HL-60/S4 treated with phorbol 12-myristate 13-acetate at 8.2 ng/mL for 4 days and 3 days (cell line): Measurements from ENCODE around the gene OR2J1.
"Not testable (repeated sequence)": the region's sequence is repeated elsewhere in the genome, so short reads cannot be mapped to it uniquely, and the experiment has no call there.

Experiments used
- in situ Hi-C: fragments of 300-500 bp; cut with MboI; formaldehyde crosslinking; loops from 2 replicates; pipeline ENCODE4 v1.15.0; 2022; ENCODE audit warnings: low sequenced_read_pairs

OR2J1 gene

DNA sequence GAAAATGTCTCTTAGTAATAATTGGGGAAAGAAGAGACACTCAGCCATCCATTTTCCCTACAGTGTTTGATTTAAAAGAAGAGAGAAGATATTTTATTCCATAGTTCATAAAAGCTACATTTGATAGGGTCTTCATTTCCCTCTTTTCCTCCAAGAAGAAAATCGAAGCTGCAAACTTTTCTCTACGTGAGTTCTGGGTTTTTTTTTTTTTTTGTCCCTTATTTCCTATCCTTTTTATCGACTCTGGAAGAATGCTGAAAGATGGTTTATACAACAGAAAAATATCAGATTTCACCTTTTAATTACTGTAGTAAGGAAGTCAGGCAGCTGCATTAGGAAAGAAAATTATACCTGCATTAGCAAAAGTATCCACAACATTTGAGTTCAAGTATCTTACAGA is at the start of gene OR2J1:
TSS of gene OR2J1 (plus strand) at position 301 of the 400 bp plus-strand sequence. CDS start 1,453 bp downstream, outside the sequence.
- in situ Hi-C loops: no loop called here

GRCh38 chr6:29051680-29052079 is 47.6 kb upstream of the OR2J1 start:
- in situ Hi-C loops: no loop called here

DNA sequence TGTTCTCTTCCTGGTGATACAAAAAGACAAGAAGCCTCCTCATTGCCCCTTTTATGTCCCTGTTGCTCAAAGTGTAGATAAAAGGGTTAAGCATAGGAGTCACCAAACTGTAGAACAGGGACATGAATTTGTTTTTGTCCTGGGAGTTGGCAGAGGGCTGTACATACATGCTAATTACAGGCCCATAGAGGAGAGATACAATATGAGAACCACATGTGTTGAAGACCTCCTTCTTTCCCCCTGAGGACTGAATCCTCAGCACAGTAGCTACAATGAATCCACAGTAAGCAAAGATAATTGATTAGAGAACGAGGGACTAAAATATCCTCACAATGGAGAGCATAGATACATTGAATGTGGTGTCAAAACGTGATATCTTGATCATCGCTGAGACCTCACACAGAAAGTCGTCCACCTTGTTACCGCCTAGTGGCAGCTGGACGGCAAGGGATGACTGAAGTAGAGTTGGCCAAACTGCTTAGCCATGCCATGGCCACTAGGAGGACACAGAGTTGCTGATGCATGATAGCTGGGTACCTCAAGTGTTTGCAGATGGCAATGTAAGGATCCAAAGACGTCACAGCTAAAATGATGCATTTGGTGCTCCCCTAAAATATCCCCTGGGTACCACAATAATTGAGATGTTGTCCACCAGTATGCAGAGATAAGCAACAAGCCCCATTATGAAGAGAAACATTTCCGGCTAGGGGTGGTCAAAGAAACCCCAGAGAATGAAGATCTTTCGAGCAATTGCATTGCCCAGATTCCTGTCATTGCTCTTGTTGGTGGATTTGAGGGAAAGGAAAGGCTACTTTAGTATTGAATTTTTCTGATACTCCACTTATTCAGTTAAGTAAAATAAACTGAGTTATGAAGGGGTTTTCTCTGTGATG is 27.2 kb upstream of the OR2J1 start:
- in situ Hi-C loops: no loop called here

DNA sequence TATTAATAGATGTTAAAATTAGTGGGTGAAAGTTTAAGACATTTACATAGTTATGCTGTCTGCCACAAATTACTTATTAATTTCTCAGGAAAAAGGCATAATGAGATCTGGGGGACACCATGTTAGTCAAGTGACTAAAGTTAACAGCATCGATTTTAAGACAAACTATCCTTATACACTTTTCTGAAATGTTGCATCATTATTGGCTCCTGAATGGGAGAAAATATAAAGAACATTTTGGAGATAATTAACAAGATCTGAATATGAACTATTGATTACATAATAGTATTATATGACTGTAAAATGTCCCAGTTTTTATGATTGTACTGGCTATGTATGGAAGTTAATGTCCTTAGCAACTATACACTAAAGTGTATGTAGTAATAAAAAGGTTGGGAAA is 20.1 kb upstream of the OR2J1 start:
- in situ Hi-C loops: no loop called here

GRCh38 chr6:29081312-29081711 is 18.0 kb upstream of the OR2J1 start:
- in situ Hi-C loops: no loop called here

- in situ Hi-C loops: no loop called here
Observed at GRCh38 chr6:29082457-29082856, 16.8 kb upstream of the OR2J1 start.

DNA sequence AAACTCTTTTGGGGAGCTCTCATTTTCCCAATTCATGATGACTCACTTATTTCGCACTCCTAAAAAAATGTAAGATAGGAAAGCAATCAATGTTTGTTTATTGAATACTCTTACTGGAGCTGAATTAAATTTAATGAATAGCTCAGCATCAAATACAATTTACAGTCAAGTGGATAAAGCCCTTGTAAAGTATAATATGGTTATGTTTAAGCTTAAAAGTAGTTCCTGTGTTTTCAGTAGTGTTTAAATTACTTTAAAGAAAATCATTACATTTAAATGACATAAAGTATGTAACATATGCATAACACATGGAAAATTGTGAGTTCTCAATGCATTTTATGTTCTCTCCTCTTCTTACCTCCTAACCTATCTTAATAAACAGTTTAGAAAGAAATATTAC is 12.1 kb upstream of the OR2J1 start, which contains the start of gene OR2B3:
TSS of gene OR2B3 (minus strand) at position 101 of the 400 bp plus-strand sequence. CDS start at position 36, 65 bp downstream.
- in situ Hi-C loops: no loop called here

- in situ Hi-C loops: no loop called here
Observed at GRCh38 chr6:29092957-29093356, 6.3 kb upstream of the OR2J1 start.

DNA sequence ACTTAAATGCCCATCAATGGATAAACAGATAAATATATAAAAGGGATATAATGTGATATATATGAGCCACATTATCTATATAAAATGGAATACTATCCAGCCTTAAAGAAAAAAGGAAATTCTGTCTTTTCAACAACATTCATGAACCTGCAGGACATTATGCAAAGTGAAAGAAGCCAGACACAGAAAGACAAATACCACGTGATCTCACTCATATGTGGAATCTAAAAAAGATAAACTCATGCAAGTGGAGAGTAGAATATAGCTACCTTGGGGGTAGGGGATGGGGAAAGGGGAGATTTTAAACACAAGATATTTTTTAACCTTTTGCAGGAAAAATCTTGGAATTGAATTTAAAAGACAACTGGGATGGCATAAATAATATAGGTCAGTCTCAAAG is 1.5 kb upstream of the OR2J1 start:
- in situ Hi-C loops: no loop called here

DNA sequence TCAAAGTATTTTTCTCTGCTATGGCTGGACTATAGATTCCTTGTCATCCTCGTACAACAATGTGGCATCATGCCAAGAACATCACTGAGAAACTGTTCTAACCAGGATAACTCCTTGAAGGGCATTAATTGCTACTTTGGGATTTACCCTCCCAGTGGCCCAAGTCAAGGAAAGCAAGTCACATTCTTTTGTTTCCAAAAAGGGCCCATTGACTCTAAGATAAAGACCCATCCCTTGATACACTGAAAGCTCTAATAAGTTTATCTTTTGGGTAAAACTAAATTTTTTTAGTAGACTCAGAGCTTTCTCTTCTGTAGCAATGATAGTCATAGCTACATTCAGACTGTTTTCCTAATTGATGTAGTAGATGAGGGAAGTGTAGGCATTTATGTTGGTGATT is 8.5 kb downstream of the OR2J1 start, which contains the start of gene OR2J3:
TSS of gene OR2J3 (plus strand) at position 301 of the 400 bp plus-strand sequence. CDS start 3,833 bp downstream, outside the sequence.
- in situ Hi-C loops: no loop called here

- in situ Hi-C loops: no loop called here
Observed at GRCh38 chr6:29112135-29112534, 12.8 kb downstream of the OR2J1 start.

DNA sequence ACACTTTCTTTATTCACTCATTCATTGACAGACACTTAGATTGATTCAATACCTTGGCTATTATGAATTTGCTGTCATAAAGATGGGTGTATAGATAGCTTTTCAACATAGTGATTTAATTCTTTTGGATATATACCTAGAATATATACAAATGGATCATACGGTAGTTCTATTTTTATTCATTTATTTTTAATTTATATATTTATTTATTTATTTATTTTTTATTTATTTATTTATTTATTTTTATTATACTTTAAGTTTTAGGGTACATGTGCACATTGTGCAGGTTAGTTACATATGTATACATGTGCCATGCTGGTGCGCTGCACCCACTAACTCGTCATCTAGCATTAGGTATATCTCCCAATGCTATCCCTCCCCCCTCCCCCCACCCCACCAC is 15.7 kb downstream of the OR2J1 start:
- in situ Hi-C loops: not testable (repeated sequence)

GRCh38 chr6:29129326-29130012 is 30.2 kb downstream of the OR2J1 start:
- in situ Hi-C loops: no loop called here

DNA sequence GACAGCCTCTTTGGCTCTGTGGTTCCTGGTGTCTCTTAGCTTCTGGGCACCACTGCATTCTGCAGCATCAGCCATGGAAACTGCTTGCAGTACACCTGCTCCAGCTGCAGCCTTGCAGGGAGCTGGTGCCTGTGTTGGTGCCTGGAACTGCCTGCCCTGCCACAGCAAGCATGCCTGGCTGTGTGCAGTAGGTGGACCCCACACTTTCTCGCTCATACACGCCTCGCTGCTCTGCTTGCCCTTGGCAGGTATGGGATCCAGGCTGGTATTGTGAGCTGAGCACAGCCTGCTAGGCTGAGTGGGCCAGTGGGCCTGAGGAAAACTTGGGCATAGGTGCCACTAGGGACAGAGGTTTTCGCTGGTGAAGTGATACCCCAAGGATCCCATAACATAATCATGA is 31.4 kb downstream of the OR2J1 start:
- in situ Hi-C loops: no loop called here

DNA sequence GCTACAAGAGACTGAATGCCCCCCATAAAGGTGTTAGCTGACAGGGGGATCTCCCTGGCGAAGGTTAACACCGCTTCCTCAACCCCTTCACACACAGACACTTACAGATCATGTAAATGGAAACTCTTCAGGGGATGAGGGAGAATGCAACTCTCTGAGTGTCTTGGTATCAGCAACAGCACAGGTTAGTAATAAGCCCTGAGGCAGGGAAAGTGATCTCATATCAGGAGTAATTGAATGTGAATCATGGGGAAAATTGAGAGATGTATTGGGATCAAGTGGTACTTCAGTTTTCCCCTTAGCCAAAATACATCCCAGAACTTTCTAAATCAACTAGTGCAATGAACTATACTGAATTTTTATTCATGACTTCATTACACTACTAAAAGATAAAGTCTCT is 32.4 kb downstream of the OR2J1 start:
- in situ Hi-C loops: no loop called here

GRCh38 chr6:29137724-29138123 is 38.4 kb downstream of the OR2J1 start:
- in situ Hi-C loops: no loop called here

- in situ Hi-C loops: no loop called here
Observed at GRCh38 chr6:29141606-29142005, 42.3 kb downstream of the OR2J1 start.

- in situ Hi-C loops: no loop called here
Observed at GRCh38 chr6:29142309-29142708, 43.0 kb downstream of the OR2J1 start.

DNA sequence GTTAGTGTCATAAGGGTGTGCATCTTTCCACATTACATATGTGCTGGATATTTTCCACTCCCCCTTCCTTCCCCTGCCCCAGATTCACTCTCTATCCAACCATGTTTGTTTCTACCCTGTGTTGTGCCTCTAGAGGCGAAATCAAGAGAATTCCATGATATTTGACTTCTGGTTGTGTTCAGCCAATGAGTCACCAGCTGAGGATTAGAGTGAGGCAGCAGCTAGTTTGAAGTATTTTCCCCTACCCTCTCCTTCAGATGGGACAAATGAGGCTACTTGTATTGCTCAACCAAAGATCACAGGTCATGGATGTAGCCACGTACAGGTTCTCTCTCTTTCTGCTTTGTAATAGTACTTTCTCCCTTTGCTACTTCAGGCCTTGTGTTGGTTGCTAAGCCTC is 46.9 kb downstream of the OR2J1 start:
- in situ Hi-C loops: no loop called here

DNA sequence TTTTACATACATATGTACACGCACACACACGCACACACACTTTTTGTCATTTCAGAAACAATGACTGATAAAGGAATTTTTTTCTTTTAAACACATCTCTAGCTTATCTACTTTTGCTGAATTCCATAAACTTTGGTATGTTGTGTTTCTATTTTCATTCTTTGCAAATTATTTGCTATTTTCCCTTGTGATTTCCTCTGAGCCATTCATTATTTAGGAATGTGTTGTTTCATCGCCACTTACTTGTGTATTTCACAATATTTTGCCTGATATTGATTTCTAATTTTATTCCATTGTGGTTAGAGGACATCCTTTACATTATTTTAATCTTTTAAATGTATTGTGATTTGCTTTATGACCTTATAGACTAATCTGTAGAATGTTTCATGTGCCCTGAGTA is 47.8 kb downstream of the OR2J1 start:
- in situ Hi-C loops: no loop called here

GRCh38 chr6:29149444-29149843 is 50.2 kb downstream of the OR2J1 start:
- in situ Hi-C loops: not testable (repeated sequence)
